HEK293 (cell line): ENCODE measurements around the gene STAT3.
A peak's percentile ranks its signal among the peaks of the same experiment; 100 is the strongest.

Experiments
- AEBP2 ChIP-seq: fragments of 450-650 bp; formaldehyde crosslinking; IDR thresholded peaks from 2 replicates; pipeline ENCODE4 v1.5.1; 2016; ENCODE audit warnings: missing biosample characterization, missing genetic modification characterization, borderline replicate concordance
- ATF2 ChIP-seq: fragments of 450-650 bp; formaldehyde crosslinking; IDR thresholded peaks from 2 replicates; pipeline ENCODE4 v1.5.1; 2016; ENCODE audit warnings: missing biosample characterization, missing genetic modification characterization, low read depth
- GLIS2 ChIP-seq: fragments of 450-650 bp; formaldehyde crosslinking; IDR thresholded peaks from 2 replicates; pipeline ENCODE4 v1.5.1; 2016; ENCODE audit warnings: missing biosample characterization, missing genetic modification characterization
- INSM2 ChIP-seq: fragments of 450-650 bp; formaldehyde crosslinking; IDR thresholded peaks from 2 replicates; pipeline ENCODE4 v1.5.1; 2016; ENCODE audit warnings: missing biosample characterization, missing genetic modification characterization
- PBX3 ChIP-seq: sonication (generic); formaldehyde crosslinking; IDR thresholded peaks from 2 replicates; pipeline ENCODE4 v1.8.1; 2022; ENCODE audit warnings: mild to moderate bottlenecking, moderate library complexity, missing genetic modification reagents
- SP7 ChIP-seq: fragments of 450-650 bp; formaldehyde crosslinking; IDR thresholded peaks from 2 replicates; pipeline ENCODE4 v1.5.1; 2016; ENCODE audit warnings: missing biosample characterization, missing genetic modification characterization
- TRIM28 ChIP-seq: IDR thresholded peaks from 2 replicates; pipeline ENCODE4 v1.6.1; 2011; ENCODE audit warnings: low read length, control low read depth, borderline replicate concordance
- WT1 ChIP-seq: fragments of 450-650 bp; formaldehyde crosslinking; IDR thresholded peaks from 2 replicates; pipeline ENCODE4 v1.5.1; 2016; ENCODE audit warnings: missing biosample characterization, missing genetic modification characterization
- YY2 ChIP-seq: fragments of 450-650 bp; formaldehyde crosslinking; IDR thresholded peaks from 2 replicates; pipeline ENCODE4 v1.5.1; 2016; ENCODE audit warnings: missing biosample characterization, missing genetic modification characterization
- ZBTB10 ChIP-seq: fragments of 450-650 bp; formaldehyde crosslinking; IDR thresholded peaks from 2 replicates; pipeline ENCODE4 v1.5.1; 2016; ENCODE audit warnings: missing biosample characterization, missing genetic modification characterization
- ZBTB11 ChIP-seq: fragments of 450-650 bp; formaldehyde crosslinking; conservative IDR thresholded peaks from 2 replicates; pipeline ENCODE4 v1.5.1; 2016; ENCODE audit warnings: low read depth, missing biosample characterization, missing genetic modification characterization
- ZBTB17 ChIP-seq: fragments of 450-650 bp; formaldehyde crosslinking; IDR thresholded peaks from 2 replicates; pipeline ENCODE4 v1.5.1; 2016; ENCODE audit warnings: missing biosample characterization, missing genetic modification characterization
- ZNF148 ChIP-seq: fragments of 450-650 bp; formaldehyde crosslinking; IDR thresholded peaks from 2 replicates; pipeline ENCODE4 v1.5.0; 2017; ENCODE audit warnings: missing biosample characterization, missing genetic modification characterization, borderline replicate concordance
- ZNF184 ChIP-seq: fragments of 450-650 bp; IDR thresholded peaks from 2 replicates; pipeline ENCODE4 v1.5.1; 2018; ENCODE audit warnings: missing biosample characterization, mild to moderate bottlenecking, missing genetic modification characterization
- ZNF37A ChIP-seq: fragments of 450-650 bp; IDR thresholded peaks from 2 replicates; pipeline ENCODE4 v1.5.1; 2018; ENCODE audit warnings: missing biosample characterization, missing genetic modification characterization
- ZNF394 ChIP-seq: fragments of 450-650 bp; formaldehyde crosslinking; IDR thresholded peaks from 2 replicates; pipeline ENCODE4 v1.5.1; 2016; ENCODE audit warnings: missing biosample characterization, missing genetic modification characterization, mild to moderate bottlenecking, moderate library complexity, borderline replicate concordance
- ZNF513 ChIP-seq: fragments of 450-650 bp; IDR thresholded peaks from 2 replicates; pipeline ENCODE4 v1.5.1; 2018; ENCODE audit warnings: missing biosample characterization, missing genetic modification characterization
- ZNF544 ChIP-seq: fragments of 450-650 bp; formaldehyde crosslinking; IDR thresholded peaks from 2 replicates; pipeline ENCODE4 v1.5.0; 2017; ENCODE audit warnings: missing biosample characterization, missing genetic modification characterization
- ZNF561 ChIP-seq: fragments of 450-650 bp; IDR thresholded peaks from 2 replicates; pipeline ENCODE4 v1.5.1; 2018; ENCODE audit warnings: missing biosample characterization, missing genetic modification characterization, borderline replicate concordance
- ZNF670 ChIP-seq: fragments of 450-650 bp; formaldehyde crosslinking; IDR thresholded peaks from 2 replicates; pipeline ENCODE4 v1.5.1; 2016; ENCODE audit warnings: missing biosample characterization, missing genetic modification characterization, low read depth

The STAT3 gene

GRCh38 chr17:42388381-42389134 is at the start of gene STAT3 (continued):
- TF ChIP-seq ZBTB10 (tag by site-specific recombination) (peak; percentile 91), TRIM28 (peak; percentile 85), ATF2 (peak; percentile 95), INSM2 (tag by site-specific recombination) (peak; percentile 94), PBX3 (CRISPR knock-in tag) (peak; percentile 93), WT1 (tag by site-specific recombination) (peak; percentile 81), ZNF670 (tag by site-specific recombination) (no peak), ZNF561 (tag by site-specific recombination) (peak; percentile 87), ZNF37A (tag by site-specific recombination) (peak; percentile 27; the same call in 1 of the 2 replicates), ZNF148 (tag by site-specific recombination) (peak; percentile 87; the same call in 1 of the 2 replicates), GLIS2 (peak; percentile 56), ZNF394 (peak; percentile 89), ZBTB11 (tag by site-specific recombination) (peak; percentile 47; the same call in 1 of the 2 replicates), YY2 (peak; percentile 63; the same call in 1 of the 2 replicates), ZNF544 (tag by site-specific recombination) (no peak), ZNF184 (tag by site-specific recombination) (peak; percentile 87), AEBP2 (tag by site-specific recombination) (no peak), ZNF513 (tag by site-specific recombination) (no peak), SP7 (tag by site-specific recombination) (peak; percentile 98), ZBTB17 (tag by site-specific recombination) (peak; percentile 92)
